K562 (cell line): ENCODE results near the gene TMEM121B. TPM values are rescaled to one million over a fixed set of nuclear protein-coding genes. Genes with fewer than 3 reads are reported as not detected.

Experiments used
- ARHGAP35 ChIP-seq: fragments of 450-650 bp; IDR thresholded peaks from 2 replicates; pipeline ENCODE4 v1.6.1; 2018; ENCODE audit not compliant: partially characterized antibody
- ARID1B ChIP-seq: fragments of 450-650 bp; IDR thresholded peaks from 2 replicates; pipeline ENCODE4 v1.6.1; 2016; ENCODE audit warnings: antibody characterized with exemption, mild to moderate bottlenecking, inconsistent platforms
- ATF3 ChIP-seq, 2 experiments: fragments of 450-650 bp in 1 of 2; sonication (generic) in 1 of 2; formaldehyde crosslinking in 1 of 2; IDR thresholded peaks in 1 of 2; conservative IDR thresholded peaks in 1 of 2; 2 replicates each; pipeline versions ENCODE4 v1.6.1 to v1.8.1; 2016 to 2023; ENCODE audit warnings: mild to moderate bottlenecking in 2 of 2, moderate library complexity in 2 of 2, inconsistent platforms in 1 of 2, missing genetic modification reagents in 1 of 2
- KAT8 ChIP-seq: fragments of 450-650 bp; IDR thresholded peaks from 2 replicates; pipeline ENCODE4 v1.6.1; 2016; ENCODE audit warnings: low read depth, mild to moderate bottlenecking
- KDM4B ChIP-seq, 2 experiments: fragments of 450-650 bp in 1 of 2; sonication (generic) in 1 of 2; IDR thresholded peaks; 2 replicates each; pipeline ENCODE4 v1.6.1; 2016 to 2017; ENCODE audit warnings: borderline replicate concordance in 2 of 2, antibody characterized with exemption in 1 of 2, low read depth in 1 of 2, mild to moderate bottlenecking in 1 of 2
- KLF16 ChIP-seq: IDR thresholded peaks from 2 replicates; pipeline ENCODE4 v1.6.1; 2016; ENCODE audit warnings: antibody characterized with exemption
- KLF6 ChIP-seq: fragments of 250-450 bp; sonication (Bioruptor Pico); IDR thresholded peaks from 2 replicates; pipeline ENCODE4 v1.4.0; 2020; ENCODE audit warnings: mild to moderate bottlenecking, moderate library complexity, borderline replicate concordance
- MAZ ChIP-seq, 2 experiments: fragments of 450-650 bp in 1 of 2; sonication (generic) in 1 of 2; formaldehyde crosslinking; IDR thresholded peaks in 1 of 2; conservative IDR thresholded peaks in 1 of 2; 2 replicates each; pipeline versions ENCODE4 v1.4.0 to v1.5.0; 2020; ENCODE audit warnings: mild to moderate bottlenecking in 1 of 2, missing genetic modification reagents in 1 of 2
- MEIS2 ChIP-seq: fragments of 450-650 bp; IDR thresholded peaks from 2 replicates; pipeline ENCODE4 v1.6.1; 2014; ENCODE audit warnings: mild to moderate bottlenecking; ENCODE audit not compliant: partially characterized antibody
- PHF8 ChIP-seq: fragments of 200-600 bp; sonication (generic); IDR thresholded peaks from 2 replicates; pipeline ENCODE4 v1.6.1; 2012; ENCODE audit warnings: mixed run types, mild to moderate bottlenecking, inconsistent platforms, low read length, moderate library complexity, borderline replicate concordance
- PREB ChIP-seq: sonication (generic); formaldehyde crosslinking; IDR thresholded peaks from 2 replicates; pipeline ENCODE4 v1.8.1; 2023; ENCODE audit warnings: mild to moderate bottlenecking, missing genetic modification reagents
- PRPF4 ChIP-seq: fragments of 200-400 bp; formaldehyde crosslinking; IDR thresholded peaks from one replicate; pipeline ENCODE4 v1.6.1; 2017; ENCODE audit warnings: low read length, low read depth, mild to moderate bottlenecking; ENCODE audit not compliant: insufficient read depth, poor library complexity, severe bottlenecking
- RFX7 ChIP-seq: fragments of 250-450 bp; sonication (Bioruptor Pico); IDR thresholded peaks from 2 replicates; pipeline ENCODE4 v1.5.1; 2021; ENCODE audit warnings: mild to moderate bottlenecking
- TCF3 ChIP-seq: sonication (generic); formaldehyde crosslinking; IDR thresholded peaks from 2 replicates; pipeline ENCODE4 v1.4.0; 2020; ENCODE audit warnings: mild to moderate bottlenecking, missing genetic modification reagents
- U2AF1 ChIP-seq: fragments of 200-400 bp; formaldehyde crosslinking; optimal IDR thresholded peaks from 2 replicates; pipeline ENCODE3; 2017; ENCODE audit warnings: mild to moderate bottlenecking, low read depth, low read length, moderate library complexity
- XRCC3 ChIP-seq: fragments of 450-650 bp; IDR thresholded peaks from 2 replicates; pipeline ENCODE4 v1.6.1; 2017; ENCODE audit warnings: mild to moderate bottlenecking, moderate library complexity
- YY1 ChIP-seq, 3 experiments: IDR thresholded peaks; 2 replicates each; pipeline ENCODE4 v1.6.1; 2011; ENCODE audit warnings: low read length in 2 of 3, mild to moderate bottlenecking in 2 of 3, moderate library complexity in 2 of 3, borderline replicate concordance in 1 of 3, control low read depth in 1 of 3, low read depth in 1 of 3; ENCODE audit not compliant: insufficient read depth in 3 of 3, insufficient replicate concordance in 2 of 3, control insufficient read depth in 1 of 3, insufficient read length in 1 of 3; ENCODE audit errors: extremely low read depth in 1 of 3
- ZNF134 ChIP-seq: fragments of 250-450 bp; sonication (Bioruptor Pico); conservative IDR thresholded peaks from 2 replicates; pipeline ENCODE4 v1.4.0; 2020
- ZNF212 ChIP-seq: fragments of 450-650 bp; formaldehyde crosslinking; IDR thresholded peaks from 2 replicates; pipeline ENCODE4 v1.4.0; 2020; ENCODE audit warnings: mild to moderate bottlenecking
- polyA plus RNA-seq, 8 experiments: library from polyadenylated mRNA; depleted of rRNA in 4 of 8; stranded (reverse) in 5 of 8; unstranded in 3 of 8; fragments of >200 nt; fragmentation: Nextera tagmentation in 2 of 8; fragmentation: Illumina TruSeq in 1 of 8; extraction: Ambion mirVana in 2 of 8; extraction: Trizol in 1 of 8; gene quantifications; 2 replicates each; pipeline versions ENCODE4 v1.2.1 to v1.2.3, GENCODE V29; 2011 to 2014; ENCODE audit warnings: inconsistent platforms in 1 of 8, missing spikeins in 1 of 8
- total RNA-seq, 7 experiments: library from RNA; depleted of rRNA in 6 of 7; stranded (reverse); fragments of >200 nt in 6 of 7; fragmentation: Illumina TruSeq in 2 of 7; extraction: Trizol in 2 of 7; gene quantifications; 2 replicates each; pipeline versions ENCODE4 v1.2.1 to v1.2.3, GENCODE V29; 2011 to 2021; ENCODE audit warnings: low replicate concordance in 1 of 7

TMEM121B gene
- total and polyA plus RNA-seq, 9 of the 15 experiments (the other 6 are each of a cell fraction or from before 2014, with no cell fraction given), result 0.03 to 0.07 (median 0.03) TPM; not detected in 6

- no peak for TF ChIP-seq YY1 (IDR thresholded peaks at IDR 0.05; ENCODE audit: borderline replicate concordance in 1 of 3, control insufficient read depth in 1 of 3, extremely low read depth in 1 of 3, insufficient read depth in 3 of 3, insufficient read length in 1 of 3, insufficient replicate concordance in 2 of 3, low read depth in 1 of 3, low read length in 2 of 3)
- no peak for TF ChIP-seq XRCC3
- TF ChIP-seq ARHGAP35, result no peak
- TF ChIP-seq PREB, result no peak
- TF ChIP-seq ZNF134 (CRISPR knock-in tag), result no peak
- no peak for TF ChIP-seq RFX7 (CRISPR knock-in tag)
- TF ChIP-seq KLF6 (CRISPR knock-in tag), result no peak
- TF ChIP-seq ARID1B, result 0 out of 2 replicates have a peak, but pooled peaks have one; percentile 40
- TF ChIP-seq MAZ (CRISPR knock-in tag; conservative IDR thresholded peaks at IDR 0.05 in 1 of 2, IDR thresholded peaks at IDR 0.05 in 1 of 2), result peak in 1 of 2 experiments; percentile 13; a peak in 1 of 4 replicates
- TF ChIP-seq KAT8, result no peak
- no peak for TF ChIP-seq KDM4B (IDR thresholded peaks at IDR 0.05; ENCODE audit: borderline replicate concordance in 2 of 2, low read depth in 1 of 2)
- TF ChIP-seq ZNF212 (CRISPR knock-in tag), result no peak
- TF ChIP-seq ATF3 (IDR thresholded peaks at IDR 0.05), result no peak
- no peak for TF ChIP-seq ATF3 (CRISPR knock-in tag; conservative IDR thresholded peaks at IDR 0.05)
- TF ChIP-seq TCF3 (CRISPR knock-in tag), result peak; percentile 77
- peak; percentile 14 for TF ChIP-seq MEIS2
- no peak for TF ChIP-seq PHF8
- no peak for TF ChIP-seq PRPF4
- TF ChIP-seq U2AF1, result no peak
- peak; percentile 23; the same call in 1 of the 2 replicates for TF ChIP-seq KLF16
Measured at GRCh38 chr22:17087498-17088131, 33.5 kb downstream of the TMEM121B start (continued).
